ENCODE results near the gene FNDC1.

DNA sequence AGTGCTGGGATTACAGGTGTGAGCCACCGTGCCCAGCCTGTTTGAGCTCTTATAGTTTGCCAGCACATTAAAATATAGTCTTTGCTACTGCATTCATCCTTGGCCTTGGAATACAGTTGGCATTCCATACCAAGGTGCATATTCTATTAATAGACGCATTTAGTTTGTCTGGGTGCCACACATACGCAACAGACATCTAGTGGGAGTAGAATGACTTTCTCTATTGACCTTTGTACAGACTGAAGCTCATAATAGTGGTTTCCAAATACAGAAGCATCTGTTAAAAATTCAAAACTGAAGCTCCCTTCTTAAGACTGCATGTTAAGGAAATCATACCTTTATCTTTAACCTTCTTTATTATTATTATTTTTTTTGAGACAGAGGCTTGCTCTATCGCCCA is 46.7 kb upstream of the FNDC1 start:
- TF ChIP-seq, protein P1, sequence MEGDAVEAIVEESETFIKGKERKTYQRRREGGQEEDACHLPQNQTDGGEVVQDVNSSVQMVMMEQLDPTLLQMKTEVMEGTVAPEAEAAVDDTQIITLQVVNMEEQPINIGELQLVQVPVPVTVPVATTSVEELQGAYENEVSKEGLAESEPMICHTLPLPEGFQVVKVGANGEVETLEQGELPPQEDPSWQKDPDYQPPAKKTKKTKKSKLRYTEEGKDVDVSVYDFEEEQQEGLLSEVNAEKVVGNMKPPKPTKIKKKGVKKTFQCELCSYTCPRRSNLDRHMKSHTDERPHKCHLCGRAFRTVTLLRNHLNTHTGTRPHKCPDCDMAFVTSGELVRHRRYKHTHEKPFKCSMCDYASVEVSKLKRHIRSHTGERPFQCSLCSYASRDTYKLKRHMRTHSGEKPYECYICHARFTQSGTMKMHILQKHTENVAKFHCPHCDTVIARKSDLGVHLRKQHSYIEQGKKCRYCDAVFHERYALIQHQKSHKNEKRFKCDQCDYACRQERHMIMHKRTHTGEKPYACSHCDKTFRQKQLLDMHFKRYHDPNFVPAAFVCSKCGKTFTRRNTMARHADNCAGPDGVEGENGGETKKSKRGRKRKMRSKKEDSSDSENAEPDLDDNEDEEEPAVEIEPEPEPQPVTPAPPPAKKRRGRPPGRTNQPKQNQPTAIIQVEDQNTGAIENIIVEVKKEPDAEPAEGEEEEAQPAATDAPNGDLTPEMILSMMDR (IDR thresholded peaks at IDR 0.05) = no peak
- TF ChIP-seq, protein P2, sequence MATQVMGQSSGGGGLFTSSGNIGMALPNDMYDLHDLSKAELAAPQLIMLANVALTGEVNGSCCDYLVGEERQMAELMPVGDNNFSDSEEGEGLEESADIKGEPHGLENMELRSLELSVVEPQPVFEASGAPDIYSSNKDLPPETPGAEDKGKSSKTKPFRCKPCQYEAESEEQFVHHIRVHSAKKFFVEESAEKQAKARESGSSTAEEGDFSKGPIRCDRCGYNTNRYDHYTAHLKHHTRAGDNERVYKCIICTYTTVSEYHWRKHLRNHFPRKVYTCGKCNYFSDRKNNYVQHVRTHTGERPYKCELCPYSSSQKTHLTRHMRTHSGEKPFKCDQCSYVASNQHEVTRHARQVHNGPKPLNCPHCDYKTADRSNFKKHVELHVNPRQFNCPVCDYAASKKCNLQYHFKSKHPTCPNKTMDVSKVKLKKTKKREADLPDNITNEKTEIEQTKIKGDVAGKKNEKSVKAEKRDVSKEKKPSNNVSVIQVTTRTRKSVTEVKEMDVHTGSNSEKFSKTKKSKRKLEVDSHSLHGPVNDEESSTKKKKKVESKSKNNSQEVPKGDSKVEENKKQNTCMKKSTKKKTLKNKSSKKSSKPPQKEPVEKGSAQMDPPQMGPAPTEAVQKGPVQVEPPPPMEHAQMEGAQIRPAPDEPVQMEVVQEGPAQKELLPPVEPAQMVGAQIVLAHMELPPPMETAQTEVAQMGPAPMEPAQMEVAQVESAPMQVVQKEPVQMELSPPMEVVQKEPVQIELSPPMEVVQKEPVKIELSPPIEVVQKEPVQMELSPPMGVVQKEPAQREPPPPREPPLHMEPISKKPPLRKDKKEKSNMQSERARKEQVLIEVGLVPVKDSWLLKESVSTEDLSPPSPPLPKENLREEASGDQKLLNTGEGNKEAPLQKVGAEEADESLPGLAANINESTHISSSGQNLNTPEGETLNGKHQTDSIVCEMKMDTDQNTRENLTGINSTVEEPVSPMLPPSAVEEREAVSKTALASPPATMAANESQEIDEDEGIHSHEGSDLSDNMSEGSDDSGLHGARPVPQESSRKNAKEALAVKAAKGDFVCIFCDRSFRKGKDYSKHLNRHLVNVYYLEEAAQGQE (IDR thresholded peaks at IDR 0.05; ENCODE audit: insufficient read depth in 1 of 2, low read depth in 2 of 2, low read length in 1 of 2) = no peak
- TF ChIP-seq POLR2AphosphoS5 (IDR thresholded peaks at IDR 0.05; ENCODE audit: low read depth, low read length) (no peak), SIN3A (IDR thresholded peaks at IDR 0.05; ENCODE audit: borderline replicate concordance, insufficient read depth, low read depth, low read length) (no peak)
